Endothelial cell of umbilical vein (primary cell): ENCODE data around the gene FNIP1.

ENCODE experiments used
- CTCF ChIP-seq, 2 donors: IDR thresholded peaks; 1 replicate in 1 of 2; 2 replicates in 1 of 2; pipeline ENCODE4 v1.5.1; 2011; ENCODE audit warnings: low read length in 2 of 2, mild to moderate bottlenecking in 2 of 2, moderate library complexity in 2 of 2, control low read depth in 1 of 2, inconsistent platforms in 1 of 2, low read depth in 1 of 2; ENCODE audit not compliant: insufficient read depth in 1 of 2; ENCODE audit errors: extremely low read depth in 1 of 2
- POLR2A ChIP-seq: IDR thresholded peaks from 2 replicates; pipeline ENCODE4 v1.6.1; 2012; ENCODE audit warnings: low read depth, mild to moderate bottlenecking, control low read depth, low read length

- no peak for TF ChIP-seq POLR2A
- no peak for TF ChIP-seq CTCF (IDR thresholded peaks at IDR 0.05; ENCODE audit: extremely low read depth in 1 of 2, insufficient read depth in 1 of 2, low read depth in 1 of 2, low read length in 2 of 2)
Observed at GRCh38 chr5:131693894-131694293, 102.9 kb downstream of the FNIP1 start.
